ENCODE measurements around the gene SLC34A1.
A peak's percentile ranks its signal among the peaks of the same experiment; 100 is the strongest.
"Not testable (repeated sequence)": the region's sequence is repeated elsewhere in the genome, so short reads cannot be mapped to it uniquely, and the experiment has no call there.

The SLC34A1 gene

GRCh38 chr5:177356746-177357145 lies 27.5 kb upstream of the SLC34A1 start:
- Histone ChIP-seq H3K9ac (ENCODE audit: low read length) (no peak overlapping the region), H3K36me3 (ENCODE audit: control insufficient read depth, insufficient read depth, low read length, severe bottlenecking) (no peaks in the 10 kb centered on the region), H3K4me1 (ENCODE audit: control insufficient read depth, insufficient read depth, low read length) (peaks cover 4% of the 10 kb centered on the region), H3K4me3 (ENCODE audit: low read length) (no peak overlapping the region), H3K9me3 (ENCODE audit: control insufficient read depth, low read length) (peaks cover 8% of the 10 kb centered on the region), H3K27me3 (replicated peaks; ENCODE audit: control insufficient read depth, insufficient read depth, low read length) (peaks cover 53% of the 10 kb centered on the region)
- no peak for DNase-seq (ENCODE audit: low read depth)

DNA sequence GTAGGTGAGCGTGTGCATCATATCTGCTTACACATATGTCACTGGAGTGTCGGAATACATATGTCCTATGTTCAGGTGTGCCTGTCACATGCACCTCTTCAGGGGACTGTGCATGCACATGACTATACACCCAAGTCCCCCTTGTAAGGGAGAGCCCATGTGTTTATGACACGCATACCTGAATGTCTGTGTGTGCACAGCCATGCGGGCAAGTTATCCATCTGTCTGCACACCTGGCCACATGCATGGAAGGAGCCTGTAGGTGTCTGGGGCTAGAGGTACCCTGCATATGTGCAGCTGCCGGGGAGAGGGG lies 27.1 kb upstream of the SLC34A1 start:
- Histone ChIP-seq H3K9ac (ENCODE audit: low read length) (no peak overlapping the region), H3K4me1 (ENCODE audit: control insufficient read depth, insufficient read depth, low read length) (peaks cover 2% of the 10 kb centered on the region), H3K9me3 (ENCODE audit: control insufficient read depth, low read length) (peaks cover 8% of the 10 kb centered on the region), H3K36me3 (ENCODE audit: control insufficient read depth, insufficient read depth, low read length, severe bottlenecking) (no peaks in the 10 kb centered on the region), H3K27me3 (replicated peaks; ENCODE audit: control insufficient read depth, insufficient read depth, low read length) (peaks cover 56% of the 10 kb centered on the region), H3K4me3 (ENCODE audit: low read length) (no peak overlapping the region)
- DNase-seq (ENCODE audit: low read depth), result no peak

DNA sequence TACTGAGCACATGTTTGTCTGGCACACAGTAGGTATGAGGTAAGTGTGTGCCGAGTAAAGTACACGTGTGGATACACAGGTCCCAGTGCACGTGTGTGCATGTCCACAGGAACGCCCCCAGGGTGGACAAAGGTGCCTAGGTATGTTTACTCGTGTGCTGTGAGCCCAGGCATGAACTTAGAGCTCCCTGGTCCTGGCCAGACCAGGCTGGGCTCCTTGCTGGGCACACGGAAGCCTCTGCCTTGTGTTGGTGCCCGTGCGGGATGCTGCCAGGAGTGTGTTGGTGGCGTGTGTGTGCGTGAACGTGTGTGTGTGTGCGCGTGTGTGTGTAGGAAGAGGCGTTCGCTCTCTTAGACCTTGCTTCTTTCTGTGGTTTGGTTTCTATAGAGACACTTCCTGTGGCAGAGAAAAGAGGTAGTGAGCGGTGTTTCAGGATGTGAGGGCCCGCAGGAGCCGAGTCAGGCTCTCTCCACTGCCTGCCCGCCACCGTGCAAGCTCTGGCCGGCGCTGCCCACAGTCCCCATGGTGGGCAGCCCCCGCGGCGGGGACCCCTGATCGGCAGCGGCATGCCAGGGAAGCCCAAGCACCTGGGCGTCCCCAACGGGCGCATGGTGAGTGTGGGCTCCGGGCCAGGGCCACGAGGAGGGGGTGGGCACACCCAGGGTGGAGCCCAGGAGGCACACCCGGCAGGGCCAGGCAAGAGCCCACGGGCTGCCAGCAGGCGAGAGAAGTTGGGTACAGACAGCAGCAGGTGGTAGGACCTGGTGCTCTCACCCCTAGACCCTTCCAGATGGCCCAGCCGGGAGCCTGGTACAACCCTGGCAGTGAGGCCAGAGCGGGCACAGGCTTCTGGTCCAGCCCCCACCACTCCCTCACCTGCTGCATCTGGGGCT lies 26.5 kb upstream of the SLC34A1 start, which contains the start of gene RGS14:
Gene RGS14 (plus strand): TSS at position 466 of the 893 bp plus-strand sequence. CDS start 101 bp downstream, at position 567.
- no peaks in the 10 kb centered on the region for H3K36me3 ChIP-seq (ENCODE audit: control insufficient read depth, insufficient read depth, low read length, severe bottlenecking)
- no peaks in the 10 kb centered on the region for H3K4me1 ChIP-seq (ENCODE audit: control insufficient read depth, insufficient read depth, low read length)
- H3K9me3 ChIP-seq (ENCODE audit: control insufficient read depth, low read length), result peaks cover 8% of the 10 kb centered on the region
- H3K4me3 ChIP-seq (ENCODE audit: low read length), result no peak within 1 kb of the TSS
- no peak within 1 kb of the TSS for H3K9ac ChIP-seq (ENCODE audit: low read length)
- no peak for DNase-seq (ENCODE audit: low read depth)
- H3K27me3 ChIP-seq (replicated peaks; ENCODE audit: control insufficient read depth, insufficient read depth, low read length), result peaks cover 56% of the 10 kb centered on the region

DNA sequence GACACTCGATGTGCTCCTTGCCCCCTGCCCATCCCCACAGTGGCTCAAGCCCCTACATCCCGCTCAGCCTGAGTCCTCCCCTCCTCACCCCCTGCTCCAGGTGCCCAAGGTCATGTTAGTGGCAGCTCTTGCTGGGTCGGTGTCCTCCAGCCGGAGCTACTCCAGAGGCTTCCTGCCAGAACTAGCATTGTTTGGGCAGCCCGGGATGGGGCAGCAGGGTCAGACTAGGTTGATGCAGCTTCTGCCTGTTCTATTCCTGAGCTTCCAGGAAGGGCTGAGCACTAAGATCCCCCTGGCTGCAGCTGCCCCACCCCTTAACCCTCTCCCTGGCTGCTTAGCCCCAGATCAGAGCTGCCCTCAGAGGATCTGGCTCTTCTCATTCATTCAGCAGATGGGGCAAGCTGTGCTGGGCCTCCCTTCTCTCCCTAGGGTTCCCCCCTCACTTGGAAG lies 25.8 kb upstream of the SLC34A1 start:
- Histone ChIP-seq H3K4me3 (ENCODE audit: low read length) (no peak overlapping the region), H3K9ac (ENCODE audit: low read length) (no peak overlapping the region), H3K4me1 (ENCODE audit: control insufficient read depth, insufficient read depth, low read length) (peaks cover 4% of the 10 kb centered on the region), H3K27me3 (replicated peaks; ENCODE audit: control insufficient read depth, insufficient read depth, low read length) (peaks cover 57% of the 10 kb centered on the region), H3K36me3 (ENCODE audit: control insufficient read depth, insufficient read depth, low read length, severe bottlenecking) (no peaks in the 10 kb centered on the region), H3K9me3 (ENCODE audit: control insufficient read depth, low read length) (peaks cover 8% of the 10 kb centered on the region)
- no peak for DNase-seq (ENCODE audit: low read depth)

DNA sequence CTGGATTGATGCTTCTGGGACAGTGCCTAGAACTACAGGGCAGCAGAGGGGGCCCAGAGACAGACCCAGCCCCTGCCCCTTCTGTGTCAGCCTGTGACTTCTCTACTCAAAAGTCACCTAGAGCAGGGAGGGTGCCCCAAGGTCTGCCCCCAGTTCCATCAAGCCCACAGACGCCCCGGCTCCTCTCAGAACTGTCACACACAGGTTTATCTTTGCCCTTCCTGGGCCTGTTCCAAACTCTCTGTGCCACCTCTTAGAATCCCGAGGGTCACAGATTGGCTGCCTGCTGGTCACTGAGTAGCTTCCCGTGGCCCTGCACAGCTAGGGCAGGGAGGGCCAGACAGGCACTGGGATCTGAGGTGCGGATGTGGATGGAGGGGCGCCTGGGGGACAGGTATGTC lies 24.8 kb upstream of the SLC34A1 start:
- Histone ChIP-seq H3K4me1 (ENCODE audit: control insufficient read depth, insufficient read depth, low read length) (peaks cover 8% of the 10 kb centered on the region), H3K27me3 (replicated peaks; ENCODE audit: control insufficient read depth, insufficient read depth, low read length) (peaks cover 62% of the 10 kb centered on the region), H3K4me3 (ENCODE audit: low read length) (no peak overlapping the region), H3K36me3 (ENCODE audit: control insufficient read depth, insufficient read depth, low read length, severe bottlenecking) (no peaks in the 10 kb centered on the region), H3K9me3 (ENCODE audit: control insufficient read depth, low read length) (peaks cover 8% of the 10 kb centered on the region), H3K9ac (ENCODE audit: low read length) (no peak overlapping the region)
- no peak for DNase-seq (ENCODE audit: low read depth)

DNA sequence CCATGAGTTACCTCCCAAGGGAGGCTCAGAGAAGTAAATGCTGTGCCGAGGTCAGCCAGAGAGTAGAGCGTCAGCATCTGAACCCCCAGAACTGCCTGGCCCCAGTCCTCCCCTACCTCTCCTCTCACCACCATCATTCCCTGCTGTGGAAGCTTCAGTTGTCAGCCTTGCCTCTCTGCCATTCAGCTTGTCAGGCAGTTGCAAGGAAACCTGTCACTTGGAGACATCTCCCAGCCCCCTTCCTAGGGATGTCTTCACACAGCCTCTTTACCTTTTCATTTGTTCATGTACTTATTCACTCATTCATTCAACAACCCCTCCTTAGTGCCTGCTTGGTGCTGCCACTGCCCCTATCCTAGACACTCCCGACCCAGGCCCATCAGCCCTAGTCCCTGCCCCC lies 24.4 kb upstream of the SLC34A1 start:
- Histone ChIP-seq H3K36me3 (ENCODE audit: control insufficient read depth, insufficient read depth, low read length, severe bottlenecking) (no peaks in the 10 kb centered on the region), H3K9ac (ENCODE audit: low read length) (no peak overlapping the region), H3K4me3 (ENCODE audit: low read length) (no peak overlapping the region), H3K27me3 (replicated peaks; ENCODE audit: control insufficient read depth, insufficient read depth, low read length) (peaks cover 58% of the 10 kb centered on the region), H3K9me3 (ENCODE audit: control insufficient read depth, low read length) (peaks cover 8% of the 10 kb centered on the region), H3K4me1 (ENCODE audit: control insufficient read depth, insufficient read depth, low read length) (peaks cover 8% of the 10 kb centered on the region)
- DNase-seq (ENCODE audit: low read depth), result no peak

- H3K4me3 ChIP-seq (ENCODE audit: low read length); DNase-seq (ENCODE audit: low read depth); H3K9ac ChIP-seq (ENCODE audit: low read length); H3K36me3 ChIP-seq (ENCODE audit: control insufficient read depth, insufficient read depth, low read length, severe bottlenecking); H3K4me1 ChIP-seq (ENCODE audit: control insufficient read depth, insufficient read depth, low read length); H3K9me3 ChIP-seq (ENCODE audit: control insufficient read depth, low read length): not testable (repeated sequence)
- H3K27me3 ChIP-seq (replicated peaks; ENCODE audit: control insufficient read depth, insufficient read depth, low read length), result peaks cover 51% of the 10 kb centered on the region
These were observed 23.5 kb upstream of the SLC34A1 start for GRCh38 chr5:177360740-177361139.

DNA sequence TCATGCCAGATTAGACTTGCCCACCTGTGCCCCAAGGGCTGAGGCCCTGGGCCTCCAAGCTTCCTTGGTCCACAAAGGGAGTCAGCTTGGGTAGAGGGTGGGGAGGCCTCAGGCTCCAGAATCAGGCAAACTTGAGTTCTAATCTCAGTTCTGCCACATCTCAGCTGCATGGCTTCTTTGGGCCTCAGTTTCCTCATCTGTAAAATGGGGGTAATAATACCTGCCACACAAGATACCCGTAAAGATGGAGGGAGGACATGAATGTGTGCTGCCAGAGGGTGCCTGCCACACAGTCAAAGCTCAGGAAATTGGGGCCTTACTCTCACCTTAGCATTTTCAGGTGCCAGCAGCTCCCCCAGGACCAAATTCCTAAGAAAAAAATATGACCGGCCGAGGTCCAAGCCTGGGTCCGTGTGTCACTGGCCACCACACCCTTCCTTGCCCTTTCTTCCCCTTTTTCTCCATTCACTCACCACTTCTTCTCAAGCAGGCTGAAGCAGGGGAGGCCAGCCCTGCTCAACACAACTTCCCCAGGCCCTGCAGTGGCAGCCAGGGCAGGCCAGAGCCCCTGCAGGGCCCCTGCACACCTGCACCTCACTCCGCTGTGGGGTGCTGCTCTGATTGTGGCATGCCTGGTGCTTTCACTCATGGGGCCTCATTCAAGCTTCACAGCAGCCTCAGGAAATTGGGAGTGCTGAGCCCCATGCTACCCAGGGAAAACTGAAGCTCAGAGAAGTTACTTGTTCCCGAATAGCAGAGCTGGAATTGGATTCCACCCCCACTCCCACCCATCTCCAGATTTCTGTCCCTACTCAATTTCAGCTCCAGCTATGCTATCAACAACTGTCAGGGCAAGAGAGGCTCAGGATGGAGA lies 22.6 kb upstream of the SLC34A1 start:
- H3K9ac ChIP-seq (ENCODE audit: low read length), result no peak overlapping the region
- no peaks in the 10 kb centered on the region for H3K9me3 ChIP-seq (ENCODE audit: control insufficient read depth, low read length)
- H3K36me3 ChIP-seq (ENCODE audit: control insufficient read depth, insufficient read depth, low read length, severe bottlenecking), result no peaks in the 10 kb centered on the region
- H3K4me3 ChIP-seq (ENCODE audit: low read length), result no peak overlapping the region
- H3K27me3 ChIP-seq (replicated peaks; ENCODE audit: control insufficient read depth, insufficient read depth, low read length), result peaks cover 46% of the 10 kb centered on the region
- peaks cover 13% of the 10 kb centered on the region for H3K4me1 ChIP-seq (ENCODE audit: control insufficient read depth, insufficient read depth, low read length)
- no peak for DNase-seq (ENCODE audit: low read depth)

DNA sequence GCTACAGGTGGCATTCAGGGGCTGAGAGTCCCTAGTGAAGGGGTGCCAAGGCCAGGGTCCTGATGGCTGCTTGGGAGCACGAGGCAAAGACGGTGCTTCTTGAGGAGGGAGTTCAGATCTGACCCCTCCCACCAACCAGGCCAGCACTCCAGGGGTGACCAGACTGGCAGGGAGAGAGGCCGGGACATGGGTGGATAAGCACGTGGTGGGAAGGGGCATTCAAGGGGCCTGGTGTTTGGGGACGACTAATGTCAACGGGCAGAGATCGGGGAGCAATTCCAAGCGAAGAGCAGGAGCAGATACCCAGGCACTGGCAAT lies 22.0 kb upstream of the SLC34A1 start:
- Histone ChIP-seq H3K4me3 (ENCODE audit: low read length) (no peak overlapping the region), H3K4me1 (ENCODE audit: control insufficient read depth, insufficient read depth, low read length) (peaks cover 17% of the 10 kb centered on the region), H3K9ac (ENCODE audit: low read length) (no peak overlapping the region), H3K27me3 (replicated peaks; ENCODE audit: control insufficient read depth, insufficient read depth, low read length) (peaks cover 40% of the 10 kb centered on the region), H3K9me3 (ENCODE audit: control insufficient read depth, low read length) (no peaks in the 10 kb centered on the region), H3K36me3 (ENCODE audit: control insufficient read depth, insufficient read depth, low read length, severe bottlenecking) (no peaks in the 10 kb centered on the region)
- DNase-seq (ENCODE audit: low read depth), result no peak

GRCh38 chr5:177362610-177363507 lies 21.4 kb upstream of the SLC34A1 start:
- H3K4me1 ChIP-seq (ENCODE audit: control insufficient read depth, insufficient read depth, low read length), result peaks cover 21% of the 10 kb centered on the region
- peaks cover 35% of the 10 kb centered on the region for H3K27me3 ChIP-seq (replicated peaks; ENCODE audit: control insufficient read depth, insufficient read depth, low read length)
- no peaks in the 10 kb centered on the region for H3K36me3 ChIP-seq (ENCODE audit: control insufficient read depth, insufficient read depth, low read length, severe bottlenecking)
- peak overlapping the region; percentile 56 for H3K4me3 ChIP-seq (ENCODE audit: low read length)
- DNase-seq (ENCODE audit: low read depth), result peak; percentile 73
- no peak overlapping the region for H3K9ac ChIP-seq (ENCODE audit: low read length)
- no peaks in the 10 kb centered on the region for H3K9me3 ChIP-seq (ENCODE audit: control insufficient read depth, low read length)

All from adipocyte (in vitro differentiated cells).